T-cell (primary cell): Measurements from ENCODE around the gene PRKAG1. TPM values are rescaled to one million over a fixed set of nuclear protein-coding genes. Genes with fewer than 3 reads are reported as not detected.

Source experiments
- ATAC-seq, 4 experiments: fragments of 200-7000 bp in 3 of 4; fragments of 150-1000 bp in 1 of 4; cut with Tn5 transposase; replicated peaks in 1 of 4; 1 replicate in 3 of 4; 2 replicates in 1 of 4; pipeline ENCODE4 v1.10.0; 2021; ENCODE audit warnings: moderate library complexity in 3 of 4, mild to moderate bottlenecking in 2 of 4, moderate number of reproducible peaks in 1 of 4
- CTCF ChIA-PET, 2 donors: fragments of 300-600 bp; sonication (Branson Sonifier 250); formaldehyde crosslinking; loops; one replicate each; lab custom pipeline; 2022; ENCODE audit warnings: antibody characterized with exemption in 2 of 2; lab: Charles Lee
- POLR2A ChIA-PET, 2 donors: fragments of 300-600 bp; sonication (Branson Sonifier 250); formaldehyde crosslinking; loops; one replicate each; lab custom pipeline; 2022; ENCODE audit warnings: antibody characterized with exemption in 2 of 2; lab: Charles Lee
- DNase-seq, 35 experiments: peaks; one replicate each; pipeline versions ENCODE4 v3.0.0 to v3.0.0-alpha.2; 2013 to 2023
- H3K27ac ChIP-seq: one replicate; pipeline ENCODE4 v1.5.1; 2013; ENCODE audit warnings: low read length
- H3K27me3 ChIP-seq, 2 experiments: replicated peaks in 1 of 2; 1 replicate in 1 of 2; 2 replicates in 1 of 2; pipeline versions ENCODE4 v1.6.1 to v1.7.0; 2013; ENCODE audit warnings: low read length in 1 of 2, mixed read lengths in 1 of 2; ENCODE audit not compliant: control insufficient read depth in 2 of 2, insufficient read depth in 2 of 2; ENCODE audit errors: extremely low read depth in 1 of 2
- H3K36me3 ChIP-seq, 2 donors: 1 replicate in 1 of 2; 2 replicates in 1 of 2; pipeline versions ENCODE4 v1.6.1 to v1.7.0; 2013; ENCODE audit warnings: low read length in 1 of 2; ENCODE audit not compliant: control insufficient read depth in 2 of 2, insufficient read depth in 1 of 2; ENCODE audit errors: extremely low read depth in 1 of 2
- H3K4me1 ChIP-seq, 2 experiments: 1 replicate in 1 of 2; 2 replicates in 1 of 2; pipeline versions ENCODE4 v1.6.1 to v1.7.0; 2013; ENCODE audit warnings: low read length in 2 of 2, mixed read lengths in 1 of 2; ENCODE audit not compliant: insufficient read depth in 2 of 2, control insufficient read depth in 1 of 2; ENCODE audit errors: extremely low read depth in 1 of 2
- H3K4me3 ChIP-seq, 2 donors: 1 replicate in 1 of 2; 2 replicates in 1 of 2; pipeline versions ENCODE4 v1.5.1 to v1.7.0; 2013; ENCODE audit warnings: mild to moderate bottlenecking in 2 of 2, low read length in 1 of 2, moderate library complexity in 1 of 2; ENCODE audit not compliant: control insufficient read depth in 1 of 2; ENCODE audit errors: extremely low read depth in 1 of 2
- H3K9me3 ChIP-seq: 2 replicates; pipeline ENCODE4 v1.7.0; 2013
- H3K27ac Mint-ChIP-seq, 2 donors: one replicate each; pipeline ENCODE4 v1.8.0; 2020 to 2021; ENCODE audit warnings: mild to moderate bottlenecking in 2 of 2, mixed read lengths in 2 of 2
- H3K27me3 Mint-ChIP-seq, 2 donors: one replicate each; pipeline ENCODE4 v1.8.0; 2021 to 2022; ENCODE audit warnings: mixed read lengths in 2 of 2
- H3K36me3 Mint-ChIP-seq: one replicate; pipeline ENCODE4 v1.8.0; 2021; ENCODE audit warnings: mixed read lengths
- H3K4me1 Mint-ChIP-seq, 3 donors: one replicate each; pipeline ENCODE4 v1.8.0; 2020 to 2022; ENCODE audit warnings: mixed read lengths in 3 of 3, mild to moderate bottlenecking in 1 of 3
- H3K4me3 Mint-ChIP-seq, 3 donors: one replicate each; pipeline ENCODE4 v1.8.0; 2020 to 2022; ENCODE audit warnings: mild to moderate bottlenecking in 3 of 3, mixed read lengths in 3 of 3, moderate library complexity in 3 of 3
- H3K9me3 Mint-ChIP-seq, 3 donors: one replicate each; pipeline ENCODE4 v1.8.0; 2020 to 2022; ENCODE audit warnings: mixed read lengths in 3 of 3
- WGBS: methylation state at CpG from one replicate; pipeline ENCODE4 v1.1.5; 2013; ENCODE audit warnings: missing lambda C conversion rate; ENCODE audit not compliant: insufficient coverage; 5-methylcytosine and 5-hydroxymethylcytosine counted together
- total RNA-seq, 35 experiments: library from RNA in 6 of 35; stranded (reverse) in 6 of 35; fragments of 120-200 nt in 1 of 35; gene quantifications; one replicate each; pipeline versions ENCODE4 v1.2.1 to v1.2.4 and lab custom pipeline; 2013 to 2026

Gene PRKAG1
- total RNA-seq, 5 donors from 2014 or later (not counting 1 experiment from before 2014, with no cell fraction given), result 42.5 to 54.6 (median 48.3) TPM

GRCh38 chr12:48982397-48983080 is 36.0 kb downstream of the PRKAG1 start:
- Histone ChIP-seq H3K4me1 (peaks cover 20 to 48% of the 10 kb centered on the region in 2 experiments), H3K27me3 (peaks cover 7 to 55% of the 10 kb centered on the region in 2 experiments), H3K27ac (no peak overlapping the region), H3K36me3 (no peaks in the 10 kb centered on the region), H3K9me3 (no peaks in the 10 kb centered on the region), H3K4me3 (no peak overlapping the region)
- CTCF ChIA-PET, result interaction anchor here (0.5 to 2.4 kb wide), 6 partner anchors 10 to 37 kb away, joined by 3 to 10 read pairs (median 4); partner anchors contain the start of gene ARF3 (in 1 of the 2)
- no peaks in the 10 kb centered on the region for H3K36me3 Mint-ChIP-seq
- no peaks in the 10 kb centered on the region for H3K9me3 Mint-ChIP-seq
- H3K4me1 Mint-ChIP-seq, result peaks cover 37 to 47% (median 46%) of the 10 kb centered on the region in 3 donors
- DNase-seq, result no peak
- POLR2A ChIA-PET, result no interaction called here
- ATAC-seq, result no peak
- H3K4me3 Mint-ChIP-seq, result peak overlapping the region; percentile 10 to 86 (median 85)
- 88% methylated on average over 4 of the region's 6 CpGs for WGBS
- H3K27me3 Mint-ChIP-seq, result peaks cover 8 to 16% of the 10 kb centered on the region in 2 donors
- peak overlapping the region; percentile 72 to 79 for H3K27ac Mint-ChIP-seq

GRCh38 chr12:48981757-48982157 is 36.8 kb downstream of the PRKAG1 start:
- H3K4me1 Mint-ChIP-seq, result peaks cover 42 to 52% (median 50%) of the 10 kb centered on the region in 3 donors
- H3K27me3 ChIP-seq, result peaks cover 14 to 55% of the 10 kb centered on the region in 2 experiments
- no peaks in the 10 kb centered on the region for H3K36me3 ChIP-seq
- no peaks in the 10 kb centered on the region for H3K9me3 Mint-ChIP-seq
- peak overlapping the region; percentile 82 to 86 (median 85) for H3K4me3 Mint-ChIP-seq
- DNase-seq (no peak), ATAC-seq (no peak)
- POLR2A ChIA-PET, result no interaction called here
- H3K4me3 ChIP-seq, result peak overlapping the region; percentile 56 to 81
- H3K27me3 Mint-ChIP-seq, result peaks cover 8 to 19% of the 10 kb centered on the region in 2 donors
- H3K27ac ChIP-seq, result no peak overlapping the region
- no peaks in the 10 kb centered on the region for H3K9me3 ChIP-seq
- peaks cover 20 to 54% of the 10 kb centered on the region in 2 experiments for H3K4me1 ChIP-seq
- 7% methylated on average over 3 of the region's 13 CpGs for WGBS
- CTCF ChIA-PET, result interaction anchor here (0.5 to 4.9 kb wide), 5 partner anchors 11 to 129 kb away, joined by 3 to 55 read pairs (median 5); partner anchors contain the start of gene DDX23 (in 1 of the 2)
- H3K36me3 Mint-ChIP-seq, result no peaks in the 10 kb centered on the region
- H3K27ac Mint-ChIP-seq, result peak overlapping the region; percentile 79 to 86

GRCh38 chr12:48980953-48981756 is 37.4 kb downstream of the PRKAG1 start:
- Histone ChIP-seq H3K4me3 (peak overlapping the region; percentile 56 to 81), H3K9me3 (no peaks in the 10 kb centered on the region), H3K27me3 (peaks cover 15 to 49% of the 10 kb centered on the region in 2 experiments), H3K4me1 (peaks cover 20 to 54% of the 10 kb centered on the region in 2 experiments), H3K36me3 (no peaks in the 10 kb centered on the region), H3K27ac (peak overlapping the region; percentile 72)
- no peaks in the 10 kb centered on the region for H3K9me3 Mint-ChIP-seq
- 3% methylated on average over 88 of the region's 91 CpGs for WGBS
- peak overlapping the region; percentile 79 to 86 for H3K27ac Mint-ChIP-seq
- ChIA-PET POLR2A (no interaction called here), CTCF (interaction anchor here in 1 of 2 donors (0.6 to 4.9 kb wide), 5 partner anchors 12 to 129 kb away, joined by 3 to 55 read pairs (median 4); partner anchors contain the start of gene DDX23)
- H3K27me3 Mint-ChIP-seq, result peaks cover 8 to 19% of the 10 kb centered on the region in 2 donors
- no peaks in the 10 kb centered on the region for H3K36me3 Mint-ChIP-seq
- H3K4me3 Mint-ChIP-seq, result peak overlapping the region; percentile 82 to 86 (median 85)
- ATAC-seq (peak; percentile 44 to 62 (median 46)), DNase-seq (peak in 32 of 35 experiments; percentile 22 to 85 (median 58))
- peaks cover 42 to 52% (median 50%) of the 10 kb centered on the region in 3 donors for H3K4me1 Mint-ChIP-seq

- Mint-ChIP-seq H3K27me3 (peaks cover 8 to 19% of the 10 kb centered on the region in 2 donors), H3K9me3 (no peaks in the 10 kb centered on the region), H3K36me3 (no peaks in the 10 kb centered on the region), H3K27ac (peak overlapping the region; percentile 69 to 82), H3K4me3 (peak overlapping the region; percentile 82 to 86 (median 85)), H3K4me1 (peaks cover 42 to 52% (median 50%) of the 10 kb centered on the region in 3 donors)
- CTCF ChIA-PET, result interaction anchor here (0.6 to 4.9 kb wide), 7 partner anchors 8 to 128 kb away, joined by 3 to 55 read pairs (median 4); partner anchors contain the start of genes ARF3 (in 1 of the 2) and DDX23 (in 1 of the 2)
- Histone ChIP-seq H3K27me3 (peaks cover 14 to 46% of the 10 kb centered on the region in 2 experiments), H3K4me3 (peak overlapping the region; percentile 56 to 81), H3K27ac (peak overlapping the region; percentile 72), H3K4me1 (peaks cover 20 to 54% of the 10 kb centered on the region in 2 experiments), H3K36me3 (no peaks in the 10 kb centered on the region), H3K9me3 (no peaks in the 10 kb centered on the region)
- ATAC-seq, result peak; percentile 15 to 30 (median 24)
- POLR2A ChIA-PET, result no interaction called here
- 2% methylated on average over 46 of the region's 46 CpGs for WGBS
- DNase-seq, result peak in 7 of 35 experiments; percentile 31 to 63 (median 43)
Measured at GRCh38 chr12:48980389-48980952, 38.1 kb downstream of the PRKAG1 start.

- Histone ChIP-seq H3K9me3 (no peaks in the 10 kb centered on the region), H3K36me3 (no peaks in the 10 kb centered on the region), H3K4me1 (peaks cover 20 to 54% of the 10 kb centered on the region in 2 experiments), H3K27me3 (peaks cover 12 to 41% of the 10 kb centered on the region in 2 experiments), H3K27ac (peak overlapping the region; percentile 72), H3K4me3 (peak overlapping the region; percentile 56 to 81)
- DNase-seq, result peak in 19 of 35 experiments; percentile 32 to 75 (median 45)
- Mint-ChIP-seq H3K4me3 (peak overlapping the region; percentile 82 to 86 (median 85)), H3K36me3 (no peaks in the 10 kb centered on the region), H3K9me3 (no peaks in the 10 kb centered on the region), H3K4me1 (peaks cover 42 to 52% (median 50%) of the 10 kb centered on the region in 3 donors), H3K27me3 (peaks cover 8 to 16% of the 10 kb centered on the region in 2 donors), H3K27ac (peak overlapping the region; percentile 69 to 82)
- ChIA-PET CTCF (interaction anchor here (0.6 to 4.9 kb wide), 10 partner anchors 8 to 128 kb away, joined by 3 to 55 read pairs (median 4); partner anchors contain the start of genes ARF3 (in 1 of the 2), DDX23 (in 1 of the 2) and FKBP11 (in 1 of the 2)), POLR2A (interaction anchor here in 1 of 2 donors (1.1 kb wide), 1 partner anchor 54 kb away, joined by 3 read pairs; no protein-coding TSS in a partner anchor)
- 1% methylated on average over 51 of the region's 55 CpGs for WGBS
- peak; percentile 31 to 54 (median 47) for ATAC-seq
Measured at GRCh38 chr12:48979602-48980388, 38.8 kb downstream of the PRKAG1 start.
